Natural killer cell (primary cell): ENCODE data around the gene ATP5MG. TPM values are rescaled to one million over a fixed set of nuclear protein-coding genes. Genes with fewer than 3 reads are reported as not detected.

Experiments
- ATAC-seq, 3 donors: fragments of 150-1000 bp in 2 of 3; fragments of 200-7000 bp in 1 of 3; cut with Tn5 transposase; 1 replicate in 1 of 3; 2 replicates in 2 of 3; pipeline ENCODE4 v1.10.0; 2021; ENCODE audit warnings: mild to moderate bottlenecking in 2 of 3, moderate library complexity in 2 of 3
- DNase-seq, 2 donors: peaks; one replicate each; pipeline versions ENCODE4 v3.0.0 to v3.0.0-alpha.2; 2013 to 2021; ENCODE audit warnings: mixed read lengths in 1 of 2
- H3K27ac ChIP-seq: one replicate; pipeline ENCODE4 v1.5.1; 2013; ENCODE audit warnings: mild to moderate bottlenecking, low read length
- H3K27me3 ChIP-seq: one replicate; pipeline ENCODE4 v1.6.1; 2013; ENCODE audit warnings: low read length; ENCODE audit not compliant: control insufficient read depth, insufficient read depth
- H3K36me3 ChIP-seq: one replicate; pipeline ENCODE4 v1.6.1; 2013; ENCODE audit warnings: low read length; ENCODE audit not compliant: control insufficient read depth, insufficient read depth
- H3K4me1 ChIP-seq: one replicate; pipeline ENCODE4 v1.6.1; 2013; ENCODE audit warnings: low read length; ENCODE audit not compliant: control insufficient read depth, insufficient read depth
- H3K4me3 ChIP-seq: one replicate; pipeline ENCODE4 v1.5.1; 2013; ENCODE audit warnings: low read length
- H3K9me3 ChIP-seq: one replicate; pipeline ENCODE4 v1.6.1; 2013; ENCODE audit warnings: low read length; ENCODE audit not compliant: control insufficient read depth, insufficient read depth
- H3K27ac Mint-ChIP-seq, 2 donors: one replicate each; pipeline ENCODE4 v1.8.0; 2022; ENCODE audit warnings: mild to moderate bottlenecking in 2 of 2, mixed read lengths in 2 of 2, moderate library complexity in 1 of 2
- H3K27me3 Mint-ChIP-seq, 2 donors: one replicate each; pipeline ENCODE4 v1.8.0; 2022; ENCODE audit warnings: low read depth in 2 of 2, mixed read lengths in 2 of 2
- H3K36me3 Mint-ChIP-seq: one replicate; pipeline ENCODE4 v1.8.0; 2022; ENCODE audit warnings: mixed read lengths
- H3K4me1 Mint-ChIP-seq, 2 donors: one replicate each; pipeline ENCODE4 v1.8.0; 2022; ENCODE audit warnings: mixed read lengths in 2 of 2
- H3K4me3 Mint-ChIP-seq: one replicate; pipeline ENCODE4 v1.8.0; 2022; ENCODE audit warnings: mild to moderate bottlenecking, moderate library complexity, mixed read lengths
- H3K9me3 Mint-ChIP-seq, 2 donors: one replicate each; pipeline ENCODE4 v1.8.0; 2022; ENCODE audit warnings: mixed read lengths in 2 of 2
- CTCF ChIP-seq: fragments of 200-600 bp; IDR thresholded peaks from one replicate; pipeline ENCODE4 v1.8.0; 2022; ENCODE audit warnings: antibody characterized with exemption
- WGBS: methylation state at CpG from one replicate; pipeline ENCODE4 v1.1.7; 2013; ENCODE audit warnings: missing lambda C conversion rate; ENCODE audit not compliant: insufficient coverage; 5-methylcytosine and 5-hydroxymethylcytosine counted together
- intact Hi-C: fragments of 100-400 bp; cut with micrococcal nuclease; formaldehyde crosslinking; loops from one replicate; pipeline ENCODE4 v1.14.2; 2022
- total RNA-seq, 4 donors: library from RNA; stranded (reverse); fragments of 120-200 nt in 1 of 4; gene quantifications; one replicate each; pipeline versions ENCODE4 v1.2.3 to v1.2.4, GENCODE V29; 2013 to 2022

Gene ATP5MG
- total RNA-seq, 3 donors from 2014 or later (not counting 1 experiment from before 2014, with no cell fraction given) = 90.3 to 135 (median 107) TPM

GRCh38 chr11:118375978-118376377, 25.4 kb upstream of the ATP5MG start:
- Mint-ChIP-seq H3K4me1 (no peaks in the 10 kb centered on the region), H3K4me3 (no peak overlapping the region), H3K36me3 (peaks cover 52% of the 10 kb centered on the region), H3K9me3 (no peaks in the 10 kb centered on the region), H3K27ac (peak overlapping the region in 1 of 2 donors; percentile 24), H3K27me3 (no peaks in the 10 kb centered on the region)
- Histone ChIP-seq H3K27ac (no peak overlapping the region), H3K4me3 (no peak overlapping the region), H3K36me3 (peaks cover 85% of the 10 kb centered on the region), H3K27me3 (no peaks in the 10 kb centered on the region), H3K4me1 (no peaks in the 10 kb centered on the region), H3K9me3 (no peaks in the 10 kb centered on the region)
- no peak for TF ChIP-seq CTCF
- DNase-seq (no peak), ATAC-seq (no peak)
- intact Hi-C loops = no loop called here

GRCh38 chr11:118379497-118379896, 21.9 kb upstream of the ATP5MG start:
- ATAC-seq (no peak), DNase-seq (no peak)
- H3K4me3 Mint-ChIP-seq = no peak overlapping the region
- H3K27me3 ChIP-seq = no peaks in the 10 kb centered on the region
- no peaks in the 10 kb centered on the region for H3K4me1 ChIP-seq
- H3K4me3 ChIP-seq = no peak overlapping the region
- H3K9me3 ChIP-seq = no peaks in the 10 kb centered on the region
- no peak overlapping the region for H3K27ac ChIP-seq
- H3K4me1 Mint-ChIP-seq = no peaks in the 10 kb centered on the region
- H3K36me3 ChIP-seq = peaks cover 87% of the 10 kb centered on the region
- whole genome bisulfite sequencing = 99% methylated on average over 3 of the region's 4 CpGs
- H3K36me3 Mint-ChIP-seq = peaks cover 38% of the 10 kb centered on the region
- H3K27me3 Mint-ChIP-seq = no peaks in the 10 kb centered on the region
- H3K9me3 Mint-ChIP-seq = no peaks in the 10 kb centered on the region
- H3K27ac Mint-ChIP-seq = no peak overlapping the region
- TF ChIP-seq CTCF = no peak
- intact Hi-C loops = no loop called here

GRCh38 chr11:118380571-118380970, 20.8 kb upstream of the ATP5MG start:
- no peak overlapping the region for H3K4me3 Mint-ChIP-seq
- H3K36me3 Mint-ChIP-seq = peaks cover 40% of the 10 kb centered on the region

More at GRCh38 chr11:118380571-118380970, 20.8 kb upstream of the ATP5MG start:
- intact Hi-C loops = no loop called here
- no peak for TF ChIP-seq CTCF
- no peak overlapping the region for H3K4me3 ChIP-seq
- H3K27me3 ChIP-seq = no peaks in the 10 kb centered on the region
- H3K9me3 ChIP-seq = no peaks in the 10 kb centered on the region
- H3K27me3 Mint-ChIP-seq = no peaks in the 10 kb centered on the region
- peaks cover 91% of the 10 kb centered on the region for H3K36me3 ChIP-seq
- no peak overlapping the region for H3K27ac ChIP-seq
- no peaks in the 10 kb centered on the region for H3K4me1 ChIP-seq
- DNase-seq (no peak), ATAC-seq (no peak)
- H3K9me3 Mint-ChIP-seq = no peaks in the 10 kb centered on the region
- H3K27ac Mint-ChIP-seq = no peak overlapping the region
- no peaks in the 10 kb centered on the region for H3K4me1 Mint-ChIP-seq
